Prostate gland (tissue), 2 donors: ENCODE data around the gene SSB. TPM values are rescaled to one million over a fixed set of nuclear protein-coding genes. Genes with fewer than 3 reads are reported as not detected.
"Not testable (repeated sequence)": the region's sequence is repeated elsewhere in the genome, so short reads cannot be mapped to it uniquely, and the experiment has no call there.

Experiments
- DNase-seq: peaks from one replicate; pipeline ENCODE4 v3.0.0-alpha.2; 2019; ENCODE audit warnings: low spot score
- H3K27ac ChIP-seq, 2 donors: fragments of 200-600 bp; sonication (generic); 2 replicates each; pipeline ENCODE4 v1.5.1; 2017 to 2019
- H3K27me3 ChIP-seq: fragments of 200-600 bp; sonication (generic); replicated peaks from 2 replicates; pipeline ENCODE4 v1.5.1; 2019; ENCODE audit not compliant: insufficient read depth
- H3K36me3 ChIP-seq, 2 donors: fragments of 200-600 bp; sonication (generic); 1 replicate in 1 of 2; 2 replicates in 1 of 2; pipeline versions ENCODE4 v1.5.1 to v1.8.1; 2017 to 2019
- H3K4me1 ChIP-seq: fragments of 200-600 bp; sonication (generic); replicated peaks from 2 replicates; pipeline ENCODE4 v1.5.1; 2019
- H3K4me3 ChIP-seq, 2 donors: fragments of 200-600 bp; sonication (generic); 2 replicates each; pipeline ENCODE4 v1.5.1; 2017 to 2019
- H3K9me3 ChIP-seq: fragments of 200-600 bp; sonication (generic); 2 replicates; pipeline ENCODE4 v1.5.1; 2017
- CTCF ChIP-seq, 4 experiments: fragments of 200-600 bp in 2 of 4; fragments of 450-650 bp in 2 of 4; sonication (generic) in 2 of 4; IDR thresholded peaks; 1 replicate in 3 of 4; 2 replicates in 1 of 4; pipeline ENCODE4 v1.5.1; 2016 to 2019; ENCODE audit warnings: antibody characterized with exemption in 4 of 4, mild to moderate bottlenecking in 2 of 4, moderate library complexity in 2 of 4
- POLR2A ChIP-seq: fragments of 450-650 bp; IDR thresholded peaks from one replicate; pipeline ENCODE4 v1.6.1; 2016; ENCODE audit warnings: antibody characterized with exemption, mild to moderate bottlenecking
- POLR2AphosphoS5 ChIP-seq: sonication (generic); formaldehyde crosslinking; IDR thresholded peaks from one replicate; pipeline ENCODE4 v1.6.1; 2017; ENCODE audit warnings: antibody characterized with exemption
- WGBS: methylation state at CpG from one replicate; pipeline ENCODE4 v1.1.5; 2018; 5-methylcytosine and 5-hydroxymethylcytosine counted together
- intact Hi-C: fragments of 100-400 bp; cut with DNase I; formaldehyde crosslinking; loops from one replicate; pipeline ENCODE4 v1.14.2; 2022
- total RNA-seq, 2 donors: library from RNA; depleted of rRNA; stranded (reverse); fragments of >200 nt; gene quantifications; one replicate each; pipeline ENCODE4 v1.1.0, GENCODE V29; 2016

SSB gene
- total RNA-seq, 2 donors from 2014 or later = 48.0 to 48.9 TPM

GRCh38 chr2:169806586-169806985 lies 7.9 kb downstream of the SSB start:
- Histone ChIP-seq H3K36me3 (no peaks in the 10 kb centered on the region), H3K27ac (no peak overlapping the region), H3K4me1 (no peaks in the 10 kb centered on the region), H3K27me3 (no peaks in the 10 kb centered on the region), H3K4me3 (no peak overlapping the region), H3K9me3 (no peaks in the 10 kb centered on the region)
- DNase-seq = no peak
- TF ChIP-seq POLR2A = no peak
- no peak for TF ChIP-seq CTCF (IDR thresholded peaks at IDR 0.05)
- no peak for TF ChIP-seq POLR2AphosphoS5
- intact Hi-C loops = no loop called here

GRCh38 chr2:169808221-169808620 lies 9.6 kb downstream of the SSB start:
- 49% methylated on average over 4 of the region's 4 CpGs for WGBS
- intact Hi-C loops = no loop called here
- Histone ChIP-seq H3K4me3 (no peak overlapping the region), H3K27me3 (no peaks in the 10 kb centered on the region), H3K9me3 (no peaks in the 10 kb centered on the region), H3K4me1 (no peaks in the 10 kb centered on the region), H3K36me3 (peaks cover 0 to 3% of the 10 kb centered on the region in 2 donors), H3K27ac (no peak overlapping the region)
- no peak for DNase-seq
- TF ChIP-seq POLR2AphosphoS5 (no peak), POLR2A (no peak), CTCF (IDR thresholded peaks at IDR 0.05) (no peak)

GRCh38 chr2:169815849-169816248 lies 17.2 kb downstream of the SSB start:
- peaks cover 0 to 3% of the 10 kb centered on the region in 2 donors for H3K36me3 ChIP-seq

DNA sequence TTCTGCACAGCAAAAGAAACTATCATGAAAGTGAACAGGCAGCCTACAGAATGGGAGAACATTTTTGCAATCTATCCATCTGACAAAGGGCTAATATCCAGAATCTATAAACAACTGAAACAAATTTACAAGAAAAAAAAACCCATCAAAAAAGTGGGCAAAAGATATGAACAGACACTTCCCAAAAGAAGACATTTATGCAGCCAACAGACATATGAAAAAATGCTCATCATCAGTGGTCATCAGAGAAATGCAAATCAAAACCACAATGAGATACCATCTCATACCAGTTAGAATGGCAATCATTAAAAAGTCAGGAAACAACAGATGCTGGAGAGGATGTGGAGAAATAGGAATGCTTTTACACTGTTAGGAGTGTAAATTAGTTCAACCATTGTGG lies 18.3 kb downstream of the SSB start:
- H3K4me3 ChIP-seq, H3K36me3 ChIP-seq, intact Hi-C loops, DNase-seq, H3K27ac ChIP-seq, H3K9me3 ChIP-seq, H3K4me1 ChIP-seq, H3K27me3 ChIP-seq: not testable (repeated sequence)

More at GRCh38 chr2:169815849-169816248, 17.2 kb downstream of the SSB start:
- Histone ChIP-seq H3K27me3 (no peaks in the 10 kb centered on the region), H3K9me3 (no peaks in the 10 kb centered on the region), H3K4me1 (peaks cover 4% of the 10 kb centered on the region), H3K4me3 (no peak overlapping the region), H3K27ac (no peak overlapping the region)
- no peak for TF ChIP-seq POLR2A
- TF ChIP-seq CTCF (IDR thresholded peaks at IDR 0.05) = no peak
- TF ChIP-seq POLR2AphosphoS5 = no peak
- no peak for DNase-seq
- 15% methylated on average over 1 of the region's 1 CpG for WGBS
- intact Hi-C loops = no loop called here

GRCh38 chr2:169817369-169817768 lies 18.7 kb downstream of the SSB start:
- not testable (repeated sequence) for H3K27ac ChIP-seq

DNA sequence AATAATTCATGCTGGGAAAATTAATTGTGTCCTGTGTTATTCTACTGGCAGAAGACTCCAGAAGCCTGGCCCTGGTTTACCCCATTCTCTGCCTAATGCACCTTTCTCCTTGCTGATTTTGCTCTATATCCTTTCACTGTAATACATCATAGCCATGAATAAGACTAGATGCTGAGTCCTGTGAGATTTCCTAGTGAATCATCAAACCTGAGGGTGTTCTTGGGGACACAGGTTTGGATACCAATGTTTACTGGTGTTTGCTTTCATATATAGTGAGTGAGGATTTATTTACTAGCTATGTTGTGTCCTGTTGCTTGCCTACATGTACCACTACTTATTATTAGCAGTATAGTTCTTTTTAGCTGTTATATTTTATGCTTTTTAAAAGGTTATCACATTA lies 19.6 kb downstream of the SSB start:
- Histone ChIP-seq H3K4me3 (no peak overlapping the region), H3K27ac (no peak overlapping the region), H3K9me3 (no peaks in the 10 kb centered on the region), H3K27me3 (no peaks in the 10 kb centered on the region), H3K36me3 (no peaks in the 10 kb centered on the region), H3K4me1 (peaks cover 4% of the 10 kb centered on the region)
- DNase-seq = no peak
- TF ChIP-seq POLR2AphosphoS5 (no peak), CTCF (IDR thresholded peaks at IDR 0.05) (no peak), POLR2A (no peak)
- intact Hi-C loops = no loop called here

More at GRCh38 chr2:169817369-169817768, 18.7 kb downstream of the SSB start:
- H3K36me3 ChIP-seq, H3K9me3 ChIP-seq, H3K4me1 ChIP-seq, H3K4me3 ChIP-seq, intact Hi-C loops, H3K27me3 ChIP-seq, DNase-seq: not testable (repeated sequence)
- 98% methylated on average over 6 of the region's 6 CpGs for WGBS
